Measurements from ENCODE around the gene SIAH1.
"Not testable (repeated sequence)": the region's sequence is repeated elsewhere in the genome, so short reads cannot be mapped to it uniquely, and the experiment has no call there.

The SIAH1 gene

GRCh38 chr16:48378836-48379235, 6.4 kb downstream of the SIAH1 start:
- no peak for TF ChIP-seq CTCF (IDR thresholded peaks at IDR 0.05; ENCODE audit: extremely low read depth, missing control alignments)
- DNase-seq (ENCODE audit: low spot score): no peak

GRCh38 chr16:48378276-48378675, 6.9 kb downstream of the SIAH1 start:
- no peak for DNase-seq (ENCODE audit: low spot score)
- no peak for TF ChIP-seq CTCF (IDR thresholded peaks at IDR 0.05; ENCODE audit: extremely low read depth, missing control alignments)

- not testable (repeated sequence) for DNase-seq (ENCODE audit: low spot score)
Measured at GRCh38 chr16:48377301-48377700, 7.9 kb downstream of the SIAH1 start.

- DNase-seq (ENCODE audit: low spot score): no peak
Measured at GRCh38 chr16:48374255-48374654, 11.0 kb downstream of the SIAH1 start.

GRCh38 chr16:48373258-48374029, 11.8 kb downstream of the SIAH1 start:
- TF ChIP-seq CTCF (IDR thresholded peaks at IDR 0.05; ENCODE audit: extremely low read depth, missing control alignments): no peak
- no peak for DNase-seq (ENCODE audit: low spot score)

More at GRCh38 chr16:48374255-48374654, 11.0 kb downstream of the SIAH1 start:
- TF ChIP-seq CTCF (IDR thresholded peaks at IDR 0.05; ENCODE audit: extremely low read depth, missing control alignments): no peak

GRCh38 chr16:48372744-48373143, 12.5 kb downstream of the SIAH1 start:
- no peak for DNase-seq (ENCODE audit: low spot score)
- no peak for TF ChIP-seq CTCF (IDR thresholded peaks at IDR 0.05; ENCODE audit: extremely low read depth, missing control alignments)

- no peak for TF ChIP-seq CTCF (IDR thresholded peaks at IDR 0.05; ENCODE audit: extremely low read depth, missing control alignments)
- DNase-seq (ENCODE audit: low spot score): no peak
Measured at GRCh38 chr16:48371393-48371780, 13.8 kb downstream of the SIAH1 start.

GRCh38 chr16:48370668-48371392, 14.4 kb downstream of the SIAH1 start:
- not testable (repeated sequence) for DNase-seq (ENCODE audit: low spot score)

Measured in GM20000 (cell line).